Activated gamma-delta T cell (primary cell): ENCODE results near the gene HEXIM2.
A peak's percentile ranks its signal among the peaks of the same experiment; 100 is the strongest.
"Not testable (repeated sequence)": the region's sequence is repeated elsewhere in the genome, so short reads cannot be mapped to it uniquely, and the experiment has no call there.

Source experiments
- DNase-seq: peaks from one replicate; lab custom pipeline; 2025; lab: John Stamatoyannopoulos, UW

HEXIM2 gene

DNA sequence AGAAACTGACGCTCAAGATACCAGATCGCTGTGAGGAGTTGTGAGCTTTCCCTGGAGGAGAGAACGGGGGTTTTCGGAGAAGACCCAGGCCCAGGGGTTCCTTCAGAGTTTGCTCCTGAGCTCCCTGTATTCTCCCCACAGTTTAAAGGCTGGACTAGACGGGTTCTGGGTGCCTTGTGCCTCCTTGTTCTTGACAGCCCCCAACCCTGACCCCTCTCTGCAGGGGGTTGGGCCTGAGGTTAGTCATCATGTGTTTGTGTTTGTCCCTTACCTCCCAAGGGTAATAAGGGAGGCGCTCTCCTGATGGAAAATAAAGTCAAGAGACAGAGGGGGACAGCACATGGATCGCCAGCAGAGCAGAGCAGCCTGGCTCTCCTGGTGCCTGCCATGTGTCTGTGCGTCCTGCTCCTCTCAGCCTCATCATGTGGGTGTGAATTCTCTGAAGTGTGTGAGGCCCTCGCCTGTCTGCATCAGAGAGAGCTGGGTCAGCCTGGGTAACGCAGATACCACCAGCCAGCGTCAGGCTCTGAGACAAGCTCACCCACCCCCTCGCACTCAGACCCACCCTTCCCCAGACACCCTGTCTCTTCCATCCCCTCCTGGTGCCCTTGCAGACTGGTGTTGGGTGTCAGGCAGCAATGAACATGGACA is 8.7 kb downstream of the HEXIM2 start:
- no peak for DNase-seq

DNA sequence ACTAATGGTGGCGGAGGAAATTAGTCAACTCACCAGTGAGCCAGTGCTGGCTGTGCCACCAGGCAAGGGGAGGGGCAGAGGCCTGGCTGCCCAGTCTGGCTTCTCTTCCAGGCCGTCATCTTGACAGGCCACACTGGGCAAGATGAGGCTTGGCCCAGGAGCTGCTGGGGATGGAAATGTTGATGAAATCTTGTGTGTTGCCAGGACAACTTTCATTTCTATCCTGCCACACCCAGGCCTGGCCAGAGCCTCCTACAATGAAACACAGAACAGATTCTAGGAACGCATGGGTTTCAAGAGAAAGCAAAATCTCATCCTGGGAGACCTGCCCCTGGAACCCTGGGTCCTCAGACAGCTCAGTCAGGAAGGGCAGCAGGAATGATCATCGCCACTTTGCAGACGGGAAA is 9.3 kb downstream of the HEXIM2 start:
- DNase-seq, result no peak

DNA sequence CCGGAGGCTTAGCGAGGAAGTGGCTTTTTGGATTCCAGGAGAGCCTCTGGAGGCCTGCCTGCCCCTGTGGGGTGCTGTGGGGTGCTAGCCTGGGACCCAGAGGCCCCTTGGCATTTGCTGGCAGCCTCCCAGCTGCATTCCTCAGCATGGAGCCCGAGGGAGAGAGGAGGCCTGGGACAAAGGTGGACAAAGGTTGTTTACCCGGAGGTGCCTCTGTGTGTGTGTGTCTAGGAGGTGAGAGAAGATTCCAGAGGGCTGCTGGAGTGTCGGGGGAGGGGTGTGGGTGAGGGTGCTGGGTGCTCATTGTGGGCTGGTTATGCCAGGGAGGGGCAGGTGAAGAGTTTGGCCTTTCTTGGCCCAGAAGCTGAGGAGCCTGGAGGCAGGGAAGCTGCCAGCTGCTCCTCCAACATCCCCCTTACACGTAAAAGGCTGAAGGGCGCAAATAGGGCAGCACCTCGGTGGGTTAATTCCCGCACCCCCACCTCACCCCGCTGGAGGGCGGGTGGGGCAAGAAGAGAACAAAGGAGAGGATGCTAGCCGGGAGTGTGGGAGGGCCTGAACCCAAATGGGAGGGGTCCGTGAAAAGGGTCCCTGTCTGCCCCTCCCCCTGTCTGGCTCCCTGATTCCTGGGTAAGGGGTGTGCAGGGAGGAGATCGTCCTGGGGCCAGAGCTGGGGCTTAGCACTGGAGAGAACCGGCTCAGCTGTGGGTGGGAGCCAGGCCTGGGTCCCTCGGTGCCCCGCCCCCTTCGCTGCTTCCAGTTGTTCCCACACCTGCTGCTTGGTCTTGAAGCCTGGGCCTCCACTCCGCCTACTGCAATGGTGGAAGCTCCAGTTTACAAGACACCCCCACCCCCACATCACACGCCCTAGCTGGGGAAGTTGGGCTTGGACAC is 9.9 kb downstream of the HEXIM2 start:
- DNase-seq, result no peak

DNA sequence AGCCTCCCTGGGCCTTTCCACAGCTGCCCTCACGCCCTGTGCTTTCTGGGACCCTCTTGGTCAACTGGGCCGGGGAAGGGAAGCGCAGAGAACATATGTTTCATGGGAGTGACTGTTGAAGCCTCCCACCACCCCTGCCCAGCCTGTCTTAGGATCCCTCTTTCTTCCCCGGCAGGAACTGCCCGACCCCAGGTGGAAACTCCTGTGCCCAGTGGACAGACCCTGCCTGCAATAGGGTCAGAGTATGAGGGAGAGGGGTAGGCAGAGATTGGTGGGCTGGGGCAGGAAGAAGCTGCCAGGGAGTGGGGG is 10.5 kb downstream of the HEXIM2 start:
- DNase-seq, result no peak

DNA sequence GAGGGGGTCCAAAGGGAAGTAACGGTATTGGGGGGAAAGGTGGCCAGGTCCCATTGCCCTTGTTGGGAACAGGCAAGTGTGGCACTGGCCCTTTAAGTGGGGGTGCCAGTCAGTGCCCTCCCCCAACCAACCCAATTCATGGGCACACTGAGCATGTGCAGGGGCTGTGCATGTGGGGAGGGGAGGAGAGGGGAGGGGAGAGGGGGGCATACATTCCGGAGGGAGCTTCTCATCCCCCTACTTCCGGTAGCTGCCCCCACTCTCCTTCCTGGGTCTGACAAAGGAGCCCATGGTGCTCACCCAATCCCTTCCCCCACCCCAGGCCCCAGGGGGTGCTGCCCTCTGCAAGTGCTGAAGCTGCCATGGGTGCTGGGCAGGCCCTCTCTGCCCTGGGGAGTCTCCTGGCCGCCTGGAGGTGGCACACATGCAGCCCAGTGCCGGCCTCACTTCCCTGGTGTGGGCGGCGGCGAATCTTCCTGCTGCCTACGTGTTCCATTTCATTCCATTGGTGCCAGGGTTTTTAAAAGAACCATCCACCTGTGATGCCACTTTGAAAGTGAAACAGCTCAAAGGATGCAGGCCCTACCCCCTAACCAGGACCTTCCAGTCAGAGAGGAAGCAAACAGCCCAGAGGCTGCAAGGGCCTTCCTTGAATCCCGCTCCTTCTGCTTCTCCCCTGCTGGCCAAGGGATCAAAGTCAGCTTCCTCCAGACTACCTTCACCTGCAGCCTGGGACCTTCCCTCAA is 11.0 kb downstream of the HEXIM2 start:
- DNase-seq, result no peak

DNA sequence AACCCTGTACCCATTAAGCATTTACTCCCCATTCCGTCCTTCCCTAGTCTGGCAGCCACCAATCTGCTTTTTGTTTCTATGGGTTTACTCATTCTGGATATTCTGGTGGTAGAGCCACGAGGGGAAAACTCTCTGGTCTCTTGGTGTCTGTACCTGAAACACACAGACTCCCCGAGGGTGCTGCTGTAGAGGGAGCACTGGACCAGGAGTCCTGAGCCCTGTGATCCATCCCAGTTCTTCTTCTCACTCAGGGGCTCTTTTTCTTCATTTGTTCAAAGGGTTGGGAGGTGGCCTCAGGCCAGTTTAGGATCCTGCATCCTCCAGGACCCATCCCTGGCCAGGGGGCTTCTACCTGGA is 14.1 kb downstream of the HEXIM2 start:
- DNase-seq, result no peak

DNA sequence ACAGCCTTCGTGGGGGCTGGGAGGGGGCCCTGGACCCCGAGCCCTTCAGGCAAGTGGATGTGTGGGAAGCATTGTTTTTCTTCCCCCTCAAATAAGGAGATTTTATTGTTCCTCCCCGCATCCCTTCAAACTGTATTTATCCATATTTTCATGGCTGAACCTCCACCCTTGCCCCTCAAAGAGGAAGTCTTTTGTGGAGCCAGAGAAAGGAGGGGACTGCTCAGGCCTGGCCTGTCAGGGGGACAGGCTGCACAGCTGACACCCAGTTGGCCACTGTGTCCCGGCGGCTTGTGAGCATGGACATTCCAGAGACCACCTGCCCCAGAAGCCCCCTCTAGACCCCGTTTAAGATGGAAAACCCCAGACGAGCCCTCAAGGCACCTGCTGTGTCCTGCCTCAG is 15.9 kb downstream of the HEXIM2 start:
- no peak for DNase-seq

DNA sequence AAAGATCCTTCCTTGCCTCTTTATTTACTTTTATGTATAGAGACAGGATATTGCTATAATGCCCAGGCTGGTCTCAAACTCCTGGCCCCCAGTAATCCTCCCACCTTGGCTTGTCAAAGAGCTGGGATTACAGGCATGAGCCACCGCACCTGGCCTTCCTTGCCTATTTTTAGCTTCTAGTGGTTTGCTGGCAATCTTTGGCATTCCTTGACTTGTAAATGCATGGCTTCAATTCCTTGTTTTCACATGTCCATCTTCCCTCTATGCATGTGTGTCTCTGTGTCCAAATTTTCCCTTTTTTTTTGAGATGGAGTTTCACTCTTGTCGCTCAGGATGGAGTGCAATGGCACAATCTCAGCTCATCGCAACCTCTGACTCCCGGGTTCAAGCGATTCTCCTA is 22.5 kb downstream of the HEXIM2 start:
- DNase-seq, result no peak

DNA sequence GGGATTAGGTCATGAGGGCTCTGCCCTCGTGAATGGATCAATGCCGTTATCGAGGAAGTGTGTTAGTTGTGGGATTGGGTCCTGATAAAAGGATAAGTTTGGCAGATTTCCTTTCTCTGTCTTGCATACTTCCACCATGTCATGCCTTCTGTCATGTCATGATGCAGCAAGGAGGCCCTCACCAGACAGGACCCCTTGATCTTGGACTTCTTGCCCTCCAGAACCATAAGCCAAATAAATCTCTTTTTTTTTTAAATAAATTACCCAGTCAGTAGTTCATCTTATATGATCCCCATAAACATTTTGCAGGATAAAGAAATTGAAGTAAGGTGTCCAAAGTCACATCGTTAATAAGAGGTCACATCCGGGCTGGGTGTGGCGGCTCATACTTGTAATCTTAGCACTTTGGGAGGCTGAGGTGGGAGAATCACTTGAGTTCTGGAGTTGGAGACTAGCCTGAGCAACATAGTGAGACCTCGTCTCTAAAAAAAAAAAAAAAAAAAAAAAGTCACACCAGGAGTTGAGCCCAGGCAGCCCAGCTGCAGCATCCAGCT is 25.2 kb downstream of the HEXIM2 start:
- no peak for DNase-seq

DNA sequence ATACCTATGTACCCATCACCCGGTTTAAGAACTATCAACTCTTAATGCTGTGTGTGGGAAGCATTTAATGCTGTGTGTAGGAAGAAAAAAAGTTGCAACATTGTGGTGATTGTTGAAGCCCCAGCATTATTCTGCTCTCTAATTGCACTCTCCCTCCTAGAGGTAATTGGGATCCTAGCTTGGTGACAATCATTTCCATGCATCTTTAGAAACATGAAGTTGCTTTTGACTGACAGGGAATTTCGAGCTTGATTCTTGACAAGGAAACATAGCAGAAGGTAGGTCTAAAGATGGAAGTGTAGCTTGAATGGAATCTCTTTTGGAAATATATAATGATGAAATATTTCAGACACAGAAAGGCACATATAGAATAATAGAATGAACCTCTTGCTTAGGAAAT is 27.3 kb downstream of the HEXIM2 start:
- DNase-seq, result no peak

DNA sequence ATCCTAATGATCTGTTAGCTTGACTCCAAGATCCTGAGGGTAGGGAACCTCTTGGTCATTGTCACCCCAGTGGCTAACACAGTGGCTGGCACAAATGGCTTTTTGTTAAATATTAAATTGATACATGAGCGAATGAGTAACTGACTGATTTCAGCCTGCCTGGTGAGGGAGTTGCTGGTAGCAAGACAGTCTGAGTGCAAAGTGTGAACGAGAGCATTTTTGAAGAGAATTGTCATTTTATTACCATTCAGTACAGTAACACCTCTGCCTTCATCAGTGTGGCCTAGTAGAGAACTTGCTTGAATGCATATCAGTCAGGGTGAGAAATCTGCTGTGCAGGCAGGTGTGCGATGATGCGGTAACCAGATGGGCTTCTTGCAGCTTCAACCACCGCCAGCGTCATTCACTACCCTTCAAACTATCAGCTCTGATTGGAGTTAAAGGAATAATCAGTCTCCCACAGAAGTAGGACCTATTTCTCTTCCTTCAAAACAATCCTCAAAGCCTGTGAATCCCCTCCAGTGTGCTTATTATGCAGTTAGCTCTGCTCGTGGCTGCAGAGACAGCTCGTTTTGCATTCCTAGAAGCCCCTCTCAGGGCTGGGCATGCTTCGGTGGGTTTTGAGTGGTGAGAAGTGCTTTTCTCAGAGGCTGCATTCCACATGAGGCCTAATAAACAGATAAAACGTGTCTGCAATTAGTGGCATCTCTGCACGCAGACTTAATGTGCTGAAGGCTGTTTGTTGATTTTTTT is 29.0 kb downstream of the HEXIM2 start:
- DNase-seq, result no peak

DNA sequence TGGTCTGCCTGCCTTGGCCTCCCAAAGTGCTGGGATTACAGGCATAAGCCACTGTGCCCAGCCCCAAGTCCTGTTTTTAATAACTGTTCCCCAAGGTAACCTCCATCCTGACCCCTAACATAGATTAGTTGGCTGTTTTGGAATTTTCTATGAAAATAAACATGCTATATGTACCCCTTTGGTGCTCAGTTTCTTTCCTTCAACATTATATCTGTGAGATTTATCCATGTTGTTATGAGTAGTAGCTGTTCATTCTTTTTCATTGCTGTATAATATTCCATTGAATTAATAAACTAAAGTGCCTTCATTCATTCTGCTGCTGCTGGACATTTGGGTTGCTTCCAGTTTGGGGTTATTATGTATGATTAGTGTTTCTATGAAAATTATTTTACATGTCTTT is 33.7 kb downstream of the HEXIM2 start:
- no peak for DNase-seq

DNA sequence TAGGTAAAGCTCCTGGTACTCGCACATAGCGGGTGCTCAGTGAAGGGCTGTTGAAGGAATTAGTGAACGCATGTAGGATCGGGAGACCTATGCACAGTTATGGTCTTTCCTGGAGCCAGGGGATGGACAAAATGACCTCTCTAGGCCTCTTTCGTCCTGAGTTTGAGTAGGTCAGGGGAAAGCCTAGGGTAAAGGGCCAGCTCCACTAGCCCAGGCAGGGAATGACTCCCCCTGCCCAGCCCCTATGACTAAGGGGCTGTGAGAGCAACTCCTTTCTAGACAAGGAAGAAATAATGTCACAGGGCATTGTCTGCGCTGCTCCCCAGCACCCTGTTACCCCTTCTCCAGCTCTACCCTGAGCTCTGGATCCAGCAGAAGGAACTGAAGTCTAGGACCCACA is 35.4 kb downstream of the HEXIM2 start:
- DNase-seq, result no peak

DNA sequence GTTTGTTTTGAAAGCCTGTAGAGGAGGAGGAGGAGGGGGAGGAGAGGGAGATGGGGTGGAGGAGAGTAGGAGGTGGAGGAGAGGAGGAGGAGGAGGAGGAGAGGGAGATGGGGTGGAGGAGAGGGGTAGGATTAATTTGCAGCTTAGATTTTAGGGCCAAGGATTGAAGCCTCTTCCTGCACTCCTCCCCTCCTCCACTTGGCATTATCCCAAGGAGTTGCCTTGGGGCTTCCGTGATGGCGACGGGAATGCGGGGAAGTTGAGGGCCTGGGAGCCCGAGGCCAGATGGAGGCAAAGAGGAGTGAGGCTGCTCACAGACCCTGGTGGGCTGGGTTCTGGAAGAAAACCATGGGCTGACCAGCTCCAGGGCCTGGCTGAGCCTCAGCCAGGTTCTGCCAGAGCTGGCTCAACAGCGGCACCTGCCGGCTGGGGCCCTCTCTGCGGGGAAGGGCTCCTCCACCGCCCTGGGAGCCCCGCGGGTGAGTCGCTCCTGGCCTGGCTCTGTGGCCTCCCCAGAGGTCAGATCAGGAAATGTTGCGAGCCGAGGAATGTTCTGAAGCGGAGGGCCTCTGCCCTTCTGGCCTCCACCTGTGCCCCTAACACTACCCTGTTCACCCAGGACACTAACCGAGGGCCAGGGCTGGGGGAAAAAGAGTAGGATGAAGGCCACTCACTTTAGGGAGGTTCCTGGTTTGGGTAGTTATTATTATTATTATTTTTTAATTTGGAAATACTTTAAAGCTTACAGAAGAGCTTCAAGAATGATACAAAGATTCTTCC is 36.1 kb downstream of the HEXIM2 start:
- DNase-seq, result peak; percentile 70

DNA sequence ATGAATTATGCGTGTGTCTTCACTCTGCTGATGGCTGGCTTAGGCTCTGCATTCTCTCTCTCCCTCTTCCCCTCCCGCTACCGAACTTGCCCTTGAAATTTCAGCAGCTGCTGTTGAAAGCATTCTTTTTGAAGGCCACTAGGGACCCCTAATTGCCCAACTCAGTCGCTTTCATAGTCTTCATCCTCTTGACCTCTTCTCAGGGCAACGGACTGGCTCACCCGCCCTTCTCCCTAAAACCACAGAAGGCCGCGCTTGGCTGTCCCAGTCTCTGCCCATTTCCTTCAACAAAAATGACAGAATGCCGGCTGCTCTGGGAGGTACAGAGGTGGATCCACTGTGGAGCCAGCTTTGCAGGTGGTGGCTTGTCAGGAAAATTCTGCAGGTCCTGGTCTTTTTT is 39.0 kb downstream of the HEXIM2 start:
- DNase-seq, result no peak

DNA sequence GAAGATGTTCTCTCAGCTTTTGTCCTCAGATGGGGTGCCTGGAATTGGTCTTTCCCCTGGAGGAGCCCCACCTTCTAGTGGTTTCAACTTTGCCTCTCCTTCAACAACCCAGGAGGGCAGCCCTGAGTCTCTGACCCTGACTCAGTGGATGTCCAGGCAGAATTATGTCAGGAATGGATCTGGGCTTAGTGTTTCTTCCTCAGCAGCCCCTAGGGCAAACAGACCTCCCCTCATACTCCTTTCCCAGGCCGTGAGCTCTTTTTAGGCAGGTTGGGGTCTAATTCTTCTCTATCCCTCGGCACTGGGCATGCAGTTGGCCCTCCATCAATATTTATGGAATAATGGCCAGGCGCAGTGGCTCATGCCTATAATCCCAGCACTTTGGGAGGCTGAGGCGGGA is 39.8 kb downstream of the HEXIM2 start:
- no peak for DNase-seq

DNA sequence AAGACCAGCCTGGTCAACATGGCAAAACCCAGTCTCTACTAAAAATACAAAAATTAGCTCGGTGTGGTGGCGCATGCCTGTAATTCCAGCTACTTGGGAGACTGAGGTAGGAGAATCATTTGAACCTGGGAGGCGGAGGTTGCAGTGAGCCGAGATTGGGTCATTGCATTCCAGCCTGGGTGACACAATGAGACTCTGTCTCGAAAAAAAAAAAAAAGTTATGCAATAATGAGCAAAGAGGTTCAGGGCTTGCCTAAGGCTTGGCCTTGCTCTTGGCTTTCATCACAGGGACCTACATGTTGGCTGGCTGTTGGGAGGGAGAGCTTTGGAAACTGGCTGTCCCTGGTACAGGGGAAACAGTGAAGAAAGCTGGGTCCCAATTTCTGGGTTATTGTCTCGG is 40.2 kb downstream of the HEXIM2 start:
- DNase-seq, result not testable (repeated sequence)

DNA sequence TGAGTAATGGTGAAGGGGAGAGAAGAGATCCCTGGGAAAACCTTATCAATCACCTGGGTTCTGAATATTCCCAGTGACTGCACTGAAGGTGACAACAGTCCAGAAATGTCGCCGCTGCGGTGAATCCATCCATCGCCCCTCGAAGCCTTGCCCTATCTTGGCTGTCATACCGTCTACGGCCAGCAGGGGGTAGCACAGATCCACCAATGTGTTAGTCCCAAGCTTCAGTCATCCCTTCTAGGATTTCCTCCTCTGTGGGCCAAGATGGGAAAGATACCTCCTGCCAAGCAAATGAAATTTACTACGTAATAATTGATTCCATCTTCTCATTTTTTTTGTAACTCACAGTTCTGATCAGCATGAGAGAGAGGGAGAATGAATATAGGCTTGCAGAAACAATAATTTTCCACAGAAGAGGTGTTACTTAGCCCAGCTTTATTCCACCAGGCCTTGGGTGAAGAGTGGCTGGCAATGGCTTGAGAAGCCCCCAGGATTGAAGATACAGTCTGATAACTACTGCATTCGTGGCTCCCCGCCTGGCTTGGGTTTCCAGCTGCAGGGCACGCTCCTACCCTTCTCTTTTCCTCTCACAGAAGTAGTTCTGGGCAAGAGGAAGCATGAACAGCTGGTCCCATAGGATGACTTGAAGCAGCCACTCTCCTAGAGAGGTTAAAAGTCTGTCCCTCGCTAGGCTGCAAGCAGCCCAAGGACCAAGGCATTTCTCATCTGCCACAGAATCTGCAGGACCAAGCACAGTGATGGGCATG is 57.4 kb downstream of the HEXIM2 start:
- no peak for DNase-seq
